K562 (cell line): ENCODE data around the gene SLC8A2. TPM values are rescaled to one million over a fixed set of nuclear protein-coding genes. Genes with fewer than 3 reads are reported as not detected.
A peak's percentile ranks its signal among the peaks of the same experiment; 100 is the strongest.

ENCODE experiments used
- CHD7 ChIP-seq: fragments of 200-600 bp; sonication (generic); IDR thresholded peaks from one replicate; pipeline ENCODE4 v1.6.1; 2012; ENCODE audit warnings: mild to moderate bottlenecking, low read depth, low read length, inconsistent platforms
- CREB1 ChIP-seq, 2 experiments: sonication (generic) in 1 of 2; formaldehyde crosslinking in 1 of 2; IDR thresholded peaks; 2 replicates each; pipeline versions ENCODE4 v1.6.1 to v1.8.0; 2012 to 2022; ENCODE audit warnings: inconsistent platforms in 1 of 2, mild to moderate bottlenecking in 1 of 2, missing genetic modification reagents in 1 of 2, moderate library complexity in 1 of 2
- MLX ChIP-seq, 2 experiments: fragments of 450-650 bp in 1 of 2; sonication (generic) in 1 of 2; formaldehyde crosslinking; conservative IDR thresholded peaks; 2 replicates each; pipeline versions ENCODE4 v1.4.0 to v1.8.1; 2020 to 2022; ENCODE audit warnings: mild to moderate bottlenecking in 1 of 2, missing genetic modification reagents in 1 of 2
- NFIX ChIP-seq: fragments of 250-450 bp; sonication (Bioruptor Pico); IDR thresholded peaks from 2 replicates; pipeline ENCODE4 v1.4.0; 2020; ENCODE audit warnings: low read depth, mild to moderate bottlenecking, moderate library complexity
- ZNF830 ChIP-seq: fragments of 250-450 bp; sonication (Bioruptor Pico); IDR thresholded peaks from 2 replicates; pipeline ENCODE4 v1.5.0; 2021; ENCODE audit warnings: mild to moderate bottlenecking
- polyA plus RNA-seq, 8 experiments: library from polyadenylated mRNA; depleted of rRNA in 4 of 8; stranded (reverse) in 5 of 8; unstranded in 3 of 8; fragments of >200 nt; fragmentation: Nextera tagmentation in 2 of 8; fragmentation: Illumina TruSeq in 1 of 8; extraction: Ambion mirVana in 2 of 8; extraction: Trizol in 1 of 8; gene quantifications; 2 replicates each; pipeline versions ENCODE4 v1.2.1 to v1.2.3, GENCODE V29; 2011 to 2014; ENCODE audit warnings: inconsistent platforms in 1 of 8, missing spikeins in 1 of 8
- total RNA-seq, 7 experiments: library from RNA; depleted of rRNA in 6 of 7; stranded (reverse); fragments of >200 nt in 6 of 7; fragmentation: Illumina TruSeq in 2 of 7; extraction: Trizol in 2 of 7; gene quantifications; 2 replicates each; pipeline versions ENCODE4 v1.2.1 to v1.2.3, GENCODE V29; 2011 to 2021; ENCODE audit warnings: low replicate concordance in 1 of 7
- TF ChIP-seq, protein P1 (sequence below): fragments of 450-650 bp; conservative IDR thresholded peaks from 2 replicates; pipeline ENCODE4 v1.6.1; 2016; ENCODE audit warnings: missing genetic modification characterization, low read depth, mild to moderate bottlenecking, control low read depth, missing compliant biosample characterization
- TF ChIP-seq, protein P2 (sequence below): fragments of 200-800 bp; sonication (Bioruptor generic); IDR thresholded peaks from 2 replicates; pipeline ENCODE4 v1.6.1; 2017; ENCODE audit warnings: missing genetic modification characterization, missing compliant biosample characterization

SLC8A2 gene
- total and polyA plus RNA-seq, 9 of the 15 experiments (the other 6 are each of a cell fraction or from before 2014, with no cell fraction given) = 0.07 to 0.66 (median 0.24) TPM; not detected in 3

DNA sequence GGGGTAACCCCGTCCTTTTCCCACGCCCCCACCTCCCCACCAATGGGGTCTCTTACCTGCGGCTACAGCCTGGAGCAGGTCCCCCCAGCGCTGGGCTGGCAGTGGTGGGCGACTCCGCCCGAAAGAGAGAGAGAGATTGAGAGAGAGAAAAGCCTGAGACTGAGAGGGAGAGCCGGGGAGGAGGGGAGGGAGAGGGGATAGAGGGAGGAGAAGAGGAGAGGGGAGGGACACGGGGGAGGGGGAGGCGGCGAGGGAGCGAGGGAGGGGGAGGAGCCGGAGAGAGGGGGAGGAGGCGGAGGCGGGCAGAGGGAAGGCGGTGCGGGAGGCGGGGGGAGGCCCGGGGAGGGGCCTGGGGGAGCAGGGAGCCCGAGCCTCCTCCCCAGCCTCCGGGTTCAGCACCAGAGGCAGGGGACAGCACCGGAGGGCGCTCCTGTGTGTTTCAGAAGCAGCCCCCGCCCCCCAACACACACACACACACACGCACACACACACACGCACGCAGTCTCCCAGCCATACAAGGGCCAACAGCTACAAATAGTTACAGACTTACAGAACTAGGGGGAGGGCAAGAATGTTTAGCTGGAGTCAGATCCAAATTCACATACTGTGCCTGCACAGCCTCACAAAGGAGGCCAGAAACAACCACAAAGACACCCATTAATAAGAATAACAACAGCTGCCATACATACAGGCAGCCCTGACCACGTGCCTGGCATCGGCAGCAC lies at the start of gene SLC8A2 (continued):
- TF ChIP-seq CHD7 (no peak), MLX (CRISPR knock-in tag; conservative IDR thresholded peaks at IDR 0.05) (no peak), CREB1 (IDR thresholded peaks at IDR 0.05) (0 out of 2 replicates have a peak, but pooled peaks have one; percentile 25), CREB1 (CRISPR knock-in tag; IDR thresholded peaks at IDR 0.05) (peak; percentile 41; the same call in 1 of the 2 replicates), NFIX (no peak), ZNF830 (CRISPR knock-in tag) (no peak)
- TF ChIP-seq, protein P1, sequence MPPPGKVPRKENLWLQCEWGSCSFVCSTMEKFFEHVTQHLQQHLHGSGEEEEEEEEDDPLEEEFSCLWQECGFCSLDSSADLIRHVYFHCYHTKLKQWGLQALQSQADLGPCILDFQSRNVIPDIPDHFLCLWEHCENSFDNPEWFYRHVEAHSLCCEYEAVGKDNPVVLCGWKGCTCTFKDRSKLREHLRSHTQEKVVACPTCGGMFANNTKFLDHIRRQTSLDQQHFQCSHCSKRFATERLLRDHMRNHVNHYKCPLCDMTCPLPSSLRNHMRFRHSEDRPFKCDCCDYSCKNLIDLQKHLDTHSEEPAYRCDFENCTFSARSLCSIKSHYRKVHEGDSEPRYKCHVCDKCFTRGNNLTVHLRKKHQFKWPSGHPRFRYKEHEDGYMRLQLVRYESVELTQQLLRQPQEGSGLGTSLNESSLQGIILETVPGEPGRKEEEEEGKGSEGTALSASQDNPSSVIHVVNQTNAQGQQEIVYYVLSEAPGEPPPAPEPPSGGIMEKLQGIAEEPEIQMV = no peak
- TF ChIP-seq, protein P2, sequence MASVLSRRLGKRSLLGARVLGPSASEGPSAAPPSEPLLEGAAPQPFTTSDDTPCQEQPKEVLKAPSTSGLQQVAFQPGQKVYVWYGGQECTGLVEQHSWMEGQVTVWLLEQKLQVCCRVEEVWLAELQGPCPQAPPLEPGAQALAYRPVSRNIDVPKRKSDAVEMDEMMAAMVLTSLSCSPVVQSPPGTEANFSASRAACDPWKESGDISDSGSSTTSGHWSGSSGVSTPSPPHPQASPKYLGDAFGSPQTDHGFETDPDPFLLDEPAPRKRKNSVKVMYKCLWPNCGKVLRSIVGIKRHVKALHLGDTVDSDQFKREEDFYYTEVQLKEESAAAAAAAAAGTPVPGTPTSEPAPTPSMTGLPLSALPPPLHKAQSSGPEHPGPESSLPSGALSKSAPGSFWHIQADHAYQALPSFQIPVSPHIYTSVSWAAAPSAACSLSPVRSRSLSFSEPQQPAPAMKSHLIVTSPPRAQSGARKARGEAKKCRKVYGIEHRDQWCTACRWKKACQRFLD (CRISPR knock-in tag) = no peak
